Subcutaneous adipose tissue (tissue), 4 donors: ENCODE measurements around the gene TAF1C. TPM values are rescaled to one million over a fixed set of nuclear protein-coding genes. Genes with fewer than 3 reads are reported as not detected.

Source experiments
- total RNA-seq, 4 donors: library from RNA; depleted of rRNA; stranded (reverse); fragments of >200 nt; gene quantifications; one replicate each; pipeline ENCODE4 v1.1.0, GENCODE V29; 2016
- TF ChIP-seq, protein P1 (sequence below): fragments of 450-650 bp; IDR thresholded peaks from one replicate; pipeline ENCODE4 v1.5.1; 2016; ENCODE audit warnings: low read depth, mild to moderate bottlenecking, control low read depth, antibody characterized with exemption, moderate library complexity

TAF1C gene, protein sequence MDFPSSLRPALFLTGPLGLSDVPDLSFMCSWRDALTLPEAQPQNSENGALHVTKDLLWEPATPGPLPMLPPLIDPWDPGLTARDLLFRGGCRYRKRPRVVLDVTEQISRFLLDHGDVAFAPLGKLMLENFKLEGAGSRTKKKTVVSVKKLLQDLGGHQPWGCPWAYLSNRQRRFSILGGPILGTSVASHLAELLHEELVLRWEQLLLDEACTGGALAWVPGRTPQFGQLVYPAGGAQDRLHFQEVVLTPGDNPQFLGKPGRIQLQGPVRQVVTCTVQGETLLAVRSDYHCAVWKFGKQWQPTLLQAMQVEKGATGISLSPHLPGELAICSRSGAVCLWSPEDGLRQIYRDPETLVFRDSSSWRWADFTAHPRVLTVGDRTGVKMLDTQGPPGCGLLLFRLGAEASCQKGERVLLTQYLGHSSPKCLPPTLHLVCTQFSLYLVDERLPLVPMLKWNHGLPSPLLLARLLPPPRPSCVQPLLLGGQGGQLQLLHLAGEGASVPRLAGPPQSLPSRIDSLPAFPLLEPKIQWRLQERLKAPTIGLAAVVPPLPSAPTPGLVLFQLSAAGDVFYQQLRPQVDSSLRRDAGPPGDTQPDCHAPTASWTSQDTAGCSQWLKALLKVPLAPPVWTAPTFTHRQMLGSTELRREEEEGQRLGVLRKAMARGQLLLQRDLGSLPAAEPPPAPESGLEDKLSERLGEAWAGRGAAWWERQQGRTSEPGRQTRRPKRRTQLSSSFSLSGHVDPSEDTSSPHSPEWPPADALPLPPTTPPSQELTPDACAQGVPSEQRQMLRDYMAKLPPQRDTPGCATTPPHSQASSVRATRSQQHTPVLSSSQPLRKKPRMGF
- 10 to 100 TPM; 15.0 to 99.7 (median 36.5) TPM for total RNA-seq

DNA sequence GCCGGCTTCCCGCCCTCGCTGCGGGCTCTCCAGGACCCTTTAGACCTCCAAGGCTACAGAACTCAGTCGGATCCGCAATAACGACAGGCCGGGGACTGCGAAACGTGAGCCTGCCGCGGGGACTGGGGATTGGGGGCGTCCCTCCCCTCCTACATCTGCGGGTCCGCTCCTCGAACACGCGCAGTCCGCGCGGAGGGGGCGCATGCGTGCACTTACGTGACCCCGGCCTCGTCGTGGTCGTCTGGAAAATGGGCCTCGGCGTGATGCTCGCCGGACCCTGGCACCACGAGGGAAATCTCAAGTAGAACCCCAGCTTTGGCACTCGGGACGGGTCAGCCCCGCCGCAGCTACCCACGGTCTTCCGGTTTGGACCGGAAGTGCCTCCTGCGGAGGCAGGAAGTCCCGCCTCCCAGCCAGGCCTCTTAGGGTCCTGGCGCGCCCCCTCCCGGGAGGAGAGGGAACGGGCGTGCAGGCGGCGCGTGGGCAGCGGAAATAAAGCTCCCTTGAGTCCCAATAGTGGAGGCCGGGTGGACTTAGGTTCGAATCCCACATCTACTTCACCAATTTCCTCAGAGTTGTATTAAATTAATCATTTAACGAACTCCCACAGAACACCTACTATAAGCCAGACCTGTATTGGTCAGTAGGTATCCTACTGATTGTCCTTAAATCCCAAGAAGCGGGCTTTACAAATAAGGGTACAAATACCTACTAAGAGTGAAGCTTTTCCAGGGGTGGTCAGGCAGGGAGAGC lies at the start of gene TAF1C:
TAF1C (minus strand) TSS at position 373 of the 753 bp plus-strand sequence. CDS start 2,069 bp downstream, outside the sequence.
- TF ChIP-seq, protein P1, sequence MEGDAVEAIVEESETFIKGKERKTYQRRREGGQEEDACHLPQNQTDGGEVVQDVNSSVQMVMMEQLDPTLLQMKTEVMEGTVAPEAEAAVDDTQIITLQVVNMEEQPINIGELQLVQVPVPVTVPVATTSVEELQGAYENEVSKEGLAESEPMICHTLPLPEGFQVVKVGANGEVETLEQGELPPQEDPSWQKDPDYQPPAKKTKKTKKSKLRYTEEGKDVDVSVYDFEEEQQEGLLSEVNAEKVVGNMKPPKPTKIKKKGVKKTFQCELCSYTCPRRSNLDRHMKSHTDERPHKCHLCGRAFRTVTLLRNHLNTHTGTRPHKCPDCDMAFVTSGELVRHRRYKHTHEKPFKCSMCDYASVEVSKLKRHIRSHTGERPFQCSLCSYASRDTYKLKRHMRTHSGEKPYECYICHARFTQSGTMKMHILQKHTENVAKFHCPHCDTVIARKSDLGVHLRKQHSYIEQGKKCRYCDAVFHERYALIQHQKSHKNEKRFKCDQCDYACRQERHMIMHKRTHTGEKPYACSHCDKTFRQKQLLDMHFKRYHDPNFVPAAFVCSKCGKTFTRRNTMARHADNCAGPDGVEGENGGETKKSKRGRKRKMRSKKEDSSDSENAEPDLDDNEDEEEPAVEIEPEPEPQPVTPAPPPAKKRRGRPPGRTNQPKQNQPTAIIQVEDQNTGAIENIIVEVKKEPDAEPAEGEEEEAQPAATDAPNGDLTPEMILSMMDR = no peak

DNA sequence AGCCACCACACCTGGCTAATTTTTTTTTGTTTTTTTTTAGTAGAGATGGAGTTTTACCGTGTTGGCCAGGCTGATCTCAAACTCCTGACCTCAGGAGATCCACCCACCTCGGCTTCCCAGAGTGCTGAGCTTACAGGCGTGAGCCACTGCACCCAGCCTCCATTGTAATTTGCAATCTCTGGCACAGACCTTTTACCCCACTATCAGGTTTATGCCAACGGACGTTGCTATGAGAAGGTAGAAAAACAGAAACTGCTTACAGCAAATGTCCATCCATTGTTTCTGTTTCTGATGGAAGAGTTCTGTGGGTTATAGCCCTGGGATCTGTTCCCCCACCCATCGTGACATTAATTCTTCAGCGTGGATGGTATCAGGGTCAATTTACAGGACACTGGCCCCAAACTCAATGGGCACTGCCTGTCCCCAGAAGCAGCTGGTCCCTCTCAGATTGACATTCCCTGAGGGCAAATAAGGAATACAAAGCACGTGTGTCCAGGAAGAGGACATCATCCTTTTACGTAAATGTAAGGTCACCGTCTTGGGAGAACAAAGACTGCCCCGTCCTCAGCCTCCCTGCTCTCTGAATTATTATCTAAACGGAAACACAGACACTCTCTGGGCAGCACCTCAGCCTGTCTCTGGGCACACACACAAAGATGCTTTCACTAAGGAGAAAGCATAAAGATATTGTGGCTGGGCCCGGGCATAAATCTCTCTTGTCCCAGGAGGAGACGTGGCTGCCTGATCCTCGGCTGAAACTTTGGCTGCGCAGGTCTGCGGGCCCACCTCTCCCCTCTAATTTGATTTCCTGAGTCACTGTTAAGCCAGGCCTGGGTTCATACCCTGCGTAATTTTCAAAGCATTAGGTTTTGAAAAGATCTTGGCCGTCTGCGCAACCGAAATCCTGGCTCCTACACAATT lies 47.7 kb upstream of the TAF1C start:
- TF ChIP-seq, protein P1 = no peak

DNA sequence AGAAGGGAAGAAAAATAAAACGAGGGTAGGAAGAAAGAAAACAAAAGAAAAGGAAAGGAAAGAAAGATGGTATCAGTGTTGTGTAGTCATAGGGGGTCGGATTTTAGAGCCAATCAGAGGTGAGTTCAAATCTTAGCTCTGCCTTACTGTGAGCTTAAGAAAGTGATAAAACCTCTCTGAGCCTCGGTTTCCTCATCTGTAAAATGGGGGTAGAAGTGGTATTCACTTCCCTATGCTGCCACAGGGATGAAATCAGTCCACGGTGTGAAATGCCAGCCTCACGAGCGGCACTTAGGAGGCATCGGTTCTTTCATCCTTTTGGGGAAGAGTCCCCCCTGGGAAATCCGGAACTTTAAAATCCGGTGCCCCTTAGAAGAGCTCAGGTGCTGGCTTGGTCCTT lies 46.9 kb upstream of the TAF1C start:
- TF ChIP-seq, protein P1 = no peak

DNA sequence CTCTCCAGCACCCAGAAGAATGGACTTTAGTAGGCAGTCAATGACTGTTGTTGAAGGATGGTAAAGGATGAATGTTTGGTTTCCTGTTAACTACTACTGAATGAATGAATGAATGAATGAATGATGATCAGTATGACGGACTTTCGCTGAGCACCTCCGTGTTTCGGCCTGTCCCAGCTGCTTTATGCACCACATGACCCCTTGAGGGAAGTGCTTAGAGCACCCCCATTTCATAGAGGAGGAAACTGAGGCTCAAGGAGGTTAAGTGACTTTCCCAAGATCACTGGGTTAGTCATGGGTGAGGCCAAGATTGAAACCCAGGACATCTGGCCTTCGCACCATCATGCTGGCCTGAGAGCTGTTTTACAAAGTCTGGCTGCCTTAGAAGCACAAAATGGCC lies 46.1 kb upstream of the TAF1C start:
- TF ChIP-seq, protein P1 = no peak

DNA sequence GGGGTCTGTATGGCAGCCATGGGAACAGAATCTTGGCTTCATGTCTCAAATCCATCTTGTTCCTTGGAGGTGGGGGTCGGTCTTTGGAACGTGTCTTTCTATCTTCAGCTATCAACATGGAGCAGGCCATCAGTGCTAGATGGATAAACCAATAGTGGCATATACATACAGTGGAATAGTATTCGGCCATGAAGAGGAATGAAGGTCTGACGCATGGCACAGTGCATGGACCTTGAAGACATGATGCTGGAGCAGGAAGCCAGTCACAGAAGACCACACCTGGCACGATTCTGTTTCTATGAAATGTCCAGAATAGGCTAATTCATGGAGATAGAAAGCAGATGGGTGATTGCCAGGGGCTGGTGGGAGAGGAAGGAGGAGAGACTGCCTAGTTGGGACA lies 45.2 kb upstream of the TAF1C start:
- TF ChIP-seq, protein P1 = no peak

DNA sequence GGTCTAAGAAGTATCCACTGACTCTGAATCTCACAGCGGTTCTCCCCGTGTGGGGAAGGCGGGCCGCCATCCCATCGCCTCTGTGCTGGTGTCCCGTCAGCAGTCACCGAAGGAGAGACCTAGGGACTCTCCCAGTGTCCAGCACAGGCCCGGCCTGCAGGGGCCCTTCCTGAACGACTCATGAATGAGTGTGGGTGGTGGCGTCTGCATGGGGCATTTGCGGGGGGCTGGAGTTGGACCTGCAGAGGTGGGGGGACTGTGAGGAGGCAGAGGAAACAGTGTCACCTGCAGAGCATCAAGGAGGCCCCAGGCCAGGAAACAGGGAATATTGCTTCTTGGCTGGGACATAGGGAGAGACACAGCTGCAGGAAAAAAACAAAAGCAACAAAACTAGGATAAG lies 42.6 kb upstream of the TAF1C start:
- TF ChIP-seq, protein P1 = no peak
